GM18520 (cell line): ENCODE results near the gene HNF1B.
"Not testable (repeated sequence)": the region's sequence is repeated elsewhere in the genome, so short reads cannot be mapped to it uniquely, and the experiment has no call there.

ENCODE experiments used
- ATAC-seq: cut with Tn5 transposase; IDR thresholded peaks from one replicate; pipeline ENCODE4 v1.9.1; 2021; ENCODE audit not compliant: unreplicated experiment

Gene HNF1B

DNA sequence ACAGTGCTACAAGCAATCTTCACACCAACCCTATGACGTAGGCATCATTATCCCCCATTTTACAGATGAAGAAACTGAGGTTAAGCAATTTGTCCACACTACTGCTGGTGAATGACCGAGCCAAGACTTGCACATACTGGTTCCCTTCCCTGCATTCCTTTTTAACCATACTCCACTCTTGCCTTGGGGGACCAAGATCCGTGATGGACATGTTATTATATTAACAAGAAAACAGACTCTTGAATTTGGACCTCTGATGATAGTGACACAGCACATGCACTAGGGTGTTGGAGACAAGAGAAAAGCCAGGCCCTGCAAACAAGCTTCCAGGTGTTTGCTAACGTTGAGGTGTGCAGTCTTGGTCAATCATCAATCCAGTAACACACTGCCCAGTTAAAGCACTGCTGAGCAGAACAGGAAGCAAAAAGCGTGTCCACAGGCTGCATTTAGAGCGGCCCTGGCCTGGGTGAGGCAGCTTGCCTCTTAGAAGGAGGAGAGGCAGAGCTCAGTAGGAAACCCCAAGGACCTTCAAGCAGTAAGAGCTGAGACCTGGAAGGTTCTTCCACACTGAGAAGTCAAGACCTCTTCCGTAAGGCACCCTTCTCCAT lies 36.7 kb downstream of the HNF1B start:
- ATAC-seq: no peak

DNA sequence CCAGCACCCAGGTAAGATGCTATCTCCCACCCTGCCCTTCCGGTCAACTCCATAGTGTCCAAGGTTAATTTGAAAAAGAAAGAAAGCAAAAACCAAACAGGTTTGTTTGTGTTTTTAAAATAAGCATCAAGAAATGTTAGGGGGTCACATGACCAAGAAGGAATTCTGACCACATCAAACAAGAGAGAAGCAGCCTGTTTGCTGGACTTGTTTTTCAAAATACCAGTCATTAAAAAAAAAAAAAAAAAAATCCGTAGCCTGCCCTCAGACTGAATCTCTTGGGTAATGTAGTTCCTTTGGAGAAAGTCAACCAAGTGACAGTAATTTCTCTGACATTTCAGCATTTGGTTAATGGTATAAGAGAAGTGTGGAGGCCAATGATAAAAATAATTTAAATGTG lies 38.4 kb downstream of the HNF1B start:
- no peak for ATAC-seq

- ATAC-seq: no peak
Observed at GRCh38 chr17:37702598-37702997, 42.3 kb downstream of the HNF1B start.

DNA sequence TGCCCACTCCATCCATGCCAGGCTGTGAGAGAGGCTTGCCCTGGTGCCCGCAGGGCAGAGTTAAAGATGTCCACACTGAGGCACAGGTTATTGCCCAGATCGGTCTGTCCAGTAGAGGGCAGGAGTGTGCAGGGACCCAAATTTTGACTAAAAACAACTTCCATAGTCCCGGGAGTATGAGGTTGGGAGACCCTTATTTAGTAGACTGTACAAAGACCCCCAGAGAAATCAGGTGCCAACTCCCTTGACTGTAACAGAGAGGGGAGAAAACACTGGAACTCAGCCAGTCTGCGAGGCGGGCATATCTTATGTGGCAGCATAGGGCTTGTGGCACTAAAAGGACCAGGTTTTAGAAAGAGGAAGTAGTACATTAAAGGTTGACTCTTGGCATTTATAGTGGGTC lies 43.4 kb downstream of the HNF1B start:
- ATAC-seq: no peak

GRCh38 chr17:37700881-37701280 lies 44.0 kb downstream of the HNF1B start:
- ATAC-seq: no peak

GRCh38 chr17:37699285-37699973 lies 45.4 kb downstream of the HNF1B start:
- no peak for ATAC-seq

DNA sequence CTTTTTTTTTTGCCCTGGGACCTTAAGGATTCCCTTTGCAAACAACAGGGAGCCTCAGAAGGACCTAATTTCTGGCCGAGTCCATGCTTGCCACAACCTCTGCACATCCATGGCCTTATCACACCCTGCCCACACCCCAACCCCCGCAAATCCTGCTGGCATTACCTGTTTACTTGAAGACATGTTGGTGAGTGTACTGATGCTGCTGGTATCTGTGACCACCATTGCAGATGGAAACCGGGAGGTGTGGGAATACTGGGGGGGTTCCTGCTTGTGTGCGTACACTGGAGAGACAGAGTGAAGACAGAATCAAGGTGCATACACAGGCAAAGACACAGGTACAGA lies 46.0 kb downstream of the HNF1B start:
- ATAC-seq: no peak

DNA sequence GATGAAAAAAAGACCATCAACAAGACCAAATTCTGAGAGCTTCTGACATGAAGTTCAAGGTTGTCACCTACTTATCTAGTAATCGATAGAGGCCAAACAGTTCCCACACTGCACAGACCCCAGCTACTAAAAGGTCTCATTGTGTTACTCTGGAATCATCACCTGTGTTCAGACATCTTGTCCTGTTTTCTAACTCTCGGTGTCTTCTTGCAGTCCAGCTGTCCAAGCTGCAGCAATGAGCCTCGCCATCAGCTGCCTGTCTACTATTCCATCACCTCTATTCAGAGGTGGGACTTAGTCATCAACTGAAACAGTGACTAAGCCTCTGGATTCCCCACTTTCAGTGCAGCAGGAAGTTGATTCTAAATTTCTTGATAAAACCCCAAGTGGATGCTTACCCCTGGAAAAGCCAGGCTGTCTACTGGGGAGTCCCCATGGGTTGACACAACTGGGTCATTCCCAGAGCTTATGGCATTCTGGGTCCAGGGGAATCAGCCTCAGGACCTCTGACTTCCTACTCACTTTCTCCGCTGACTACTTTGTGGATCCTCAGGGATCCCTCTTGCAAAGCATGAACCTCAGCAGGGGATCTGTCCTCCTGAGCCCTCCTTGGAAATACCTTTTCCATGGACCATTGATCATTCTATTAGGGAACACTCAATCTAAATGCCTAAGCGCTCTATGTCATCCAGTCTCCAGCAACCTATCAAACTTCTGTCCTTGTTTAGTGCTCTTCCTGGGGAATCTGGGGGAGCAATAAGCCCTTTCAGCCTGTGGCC lies 46.5 kb downstream of the HNF1B start:
- ATAC-seq: no peak

DNA sequence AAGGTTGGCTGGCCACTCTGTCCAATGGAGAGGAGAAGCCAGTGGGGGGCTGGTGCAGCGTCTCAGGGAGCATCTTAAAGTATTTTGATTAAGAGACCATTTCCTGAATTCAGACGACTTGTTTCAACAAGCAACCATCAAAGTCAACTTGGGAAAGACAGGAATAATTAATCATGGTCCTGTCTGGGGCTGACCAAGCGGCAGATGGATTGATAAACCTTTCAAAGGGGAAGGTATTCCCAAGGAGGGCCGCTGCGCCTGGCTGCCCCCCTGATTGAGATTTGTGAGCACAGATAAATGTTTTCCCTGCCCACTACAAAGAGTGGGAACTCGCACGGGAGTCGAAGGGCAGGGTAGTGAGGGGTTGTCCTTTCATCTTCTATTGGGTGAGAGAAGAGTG lies 47.5 kb downstream of the HNF1B start:
- no peak for ATAC-seq

DNA sequence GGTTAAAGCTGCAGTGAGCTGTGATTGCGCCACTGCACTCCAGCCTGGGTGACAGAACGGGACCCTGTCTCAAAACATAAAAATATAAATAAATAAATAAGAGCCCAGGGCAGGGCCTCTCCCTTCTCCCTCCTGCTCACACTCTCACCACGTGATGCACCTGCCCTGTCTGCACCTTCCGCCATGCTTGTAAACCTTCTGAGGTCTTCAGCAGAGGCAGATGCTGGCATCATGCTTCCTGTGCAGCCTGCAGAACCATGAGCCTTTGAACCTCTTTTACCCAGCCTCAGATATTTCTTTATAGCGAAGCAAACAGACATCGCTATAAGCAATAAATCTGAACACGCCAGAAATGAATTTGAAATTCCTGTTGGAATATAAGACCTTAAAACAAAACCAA lies 48.5 kb downstream of the HNF1B start:
- no peak for ATAC-seq

- no peak for ATAC-seq
Observed at GRCh38 chr17:37695726-37696125, 49.1 kb downstream of the HNF1B start.

DNA sequence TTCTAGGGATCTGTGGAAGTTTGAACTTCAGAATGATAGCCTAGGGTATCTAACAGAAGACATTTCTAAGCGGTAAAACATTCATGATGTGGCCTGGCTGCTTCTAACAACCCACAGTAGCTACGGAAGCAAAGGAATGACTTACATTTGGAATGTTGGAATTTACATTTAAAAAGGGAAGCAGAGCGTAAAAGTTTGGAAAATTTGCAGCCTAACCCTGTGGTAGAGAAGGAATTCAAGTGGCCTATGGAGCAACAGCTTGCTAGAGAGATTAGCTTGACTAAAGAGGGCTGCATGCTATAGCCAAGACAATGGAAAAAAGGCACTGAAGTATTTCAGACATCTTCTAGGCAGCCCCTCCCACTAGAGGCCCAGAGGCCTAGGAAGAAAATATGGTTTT lies 50.1 kb downstream of the HNF1B start:
- ATAC-seq: no peak

- ATAC-seq: no peak
Observed at GRCh38 chr17:37693328-37693727, 51.5 kb downstream of the HNF1B start.

DNA sequence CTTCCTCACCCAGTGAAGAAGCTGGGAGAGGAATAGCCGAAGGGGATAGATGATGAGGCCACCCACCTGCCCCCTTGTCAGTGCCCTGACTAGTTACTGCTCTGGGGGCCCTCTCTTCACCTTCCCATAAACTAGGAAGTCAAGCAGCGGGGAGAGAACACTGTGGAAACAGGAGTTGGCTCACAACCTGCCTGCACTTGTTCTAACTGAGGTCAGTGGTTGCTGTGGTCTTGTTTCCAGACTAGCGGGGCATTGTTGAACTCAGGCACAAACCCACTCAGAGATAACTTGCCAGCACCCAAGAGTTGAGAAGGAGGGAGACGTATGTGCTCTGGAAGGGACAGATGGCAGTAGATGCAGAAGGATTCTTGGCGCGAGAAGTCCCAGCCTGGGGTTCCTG lies 53.1 kb downstream of the HNF1B start:
- ATAC-seq: no peak

DNA sequence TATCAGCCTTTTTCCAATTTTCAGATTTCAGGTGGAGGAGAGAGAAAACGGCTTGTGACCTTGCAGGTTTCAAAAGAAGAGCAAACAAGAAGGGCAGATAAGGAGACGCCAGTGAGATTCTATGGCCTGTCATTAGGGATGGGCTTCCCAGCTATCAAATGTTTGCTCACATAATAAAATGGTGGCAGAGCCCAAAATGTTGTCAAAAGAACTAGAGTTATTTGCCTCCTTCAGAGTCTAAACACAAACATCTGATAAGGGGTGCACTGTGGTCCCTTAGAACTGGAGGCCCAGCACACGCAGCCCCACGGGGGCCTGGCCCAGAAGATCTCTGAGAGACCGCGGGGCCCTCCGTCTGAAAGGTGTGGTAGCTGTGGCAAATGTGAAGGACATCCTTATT lies 55.5 kb downstream of the HNF1B start:
- ATAC-seq: no peak

DNA sequence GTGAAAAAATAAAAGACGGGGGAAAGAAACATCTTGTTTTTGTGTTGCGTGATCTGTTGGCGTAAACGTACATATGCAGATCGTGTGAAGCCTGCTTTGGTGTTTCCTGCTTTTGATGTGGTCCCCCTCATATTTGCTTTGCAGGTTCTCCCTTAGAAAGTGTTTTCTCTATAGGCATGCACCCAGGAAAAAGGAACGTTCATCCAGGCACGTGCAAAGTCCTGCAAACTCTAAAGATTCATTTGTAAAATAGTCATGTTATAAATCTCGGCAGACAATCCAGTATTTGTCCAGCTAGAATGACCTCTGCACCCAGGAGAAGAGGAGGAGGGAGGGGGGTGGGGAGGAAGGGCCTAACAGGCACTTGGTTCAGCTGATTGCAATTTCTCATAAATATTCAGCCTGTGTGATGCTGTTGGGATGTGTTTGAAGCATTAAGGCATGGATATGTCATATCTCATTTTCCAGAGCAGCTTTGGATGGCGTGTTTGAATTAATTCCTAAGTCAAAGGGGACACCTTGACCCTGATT lies 61.3 kb downstream of the HNF1B start:
- ATAC-seq: no peak

DNA sequence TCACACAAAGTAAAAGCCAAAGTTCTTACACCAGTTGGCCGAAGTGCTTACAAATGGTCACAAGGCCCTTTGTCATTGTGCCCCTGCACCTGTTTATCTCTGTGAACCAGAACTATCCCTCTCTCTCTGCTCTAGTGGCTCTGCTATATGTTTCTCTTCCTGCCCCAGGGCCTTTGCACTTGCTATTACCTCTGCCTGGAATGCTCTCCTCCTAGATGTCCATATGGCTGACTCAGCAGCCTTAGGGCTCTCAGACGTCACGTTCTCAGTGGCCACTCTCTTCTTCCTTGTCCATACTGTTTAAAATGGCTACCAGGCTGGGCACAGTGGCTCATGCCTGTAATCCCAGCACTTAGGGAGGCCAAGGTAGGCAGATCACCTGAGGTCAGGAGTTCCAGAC lies 62.9 kb downstream of the HNF1B start:
- ATAC-seq: no peak

DNA sequence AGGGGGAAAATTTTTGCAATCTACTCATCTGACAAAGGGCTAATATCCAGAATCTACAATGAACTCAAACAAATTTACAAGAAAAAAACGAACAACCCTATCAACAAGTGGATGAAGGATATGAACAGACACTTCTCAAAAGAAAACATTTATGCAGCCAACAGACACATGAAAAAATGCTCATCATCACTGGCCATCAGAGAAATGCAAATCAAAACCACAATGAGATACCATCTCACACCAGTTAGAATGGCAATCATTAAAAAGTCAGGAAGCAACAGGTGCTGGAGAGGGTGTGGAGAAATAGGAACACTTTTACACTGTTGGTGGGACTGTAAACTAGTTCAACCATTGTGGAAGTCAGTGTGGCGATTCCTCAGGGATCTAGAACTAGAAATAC lies 64.9 kb downstream of the HNF1B start:
- ATAC-seq: not testable (repeated sequence)

DNA sequence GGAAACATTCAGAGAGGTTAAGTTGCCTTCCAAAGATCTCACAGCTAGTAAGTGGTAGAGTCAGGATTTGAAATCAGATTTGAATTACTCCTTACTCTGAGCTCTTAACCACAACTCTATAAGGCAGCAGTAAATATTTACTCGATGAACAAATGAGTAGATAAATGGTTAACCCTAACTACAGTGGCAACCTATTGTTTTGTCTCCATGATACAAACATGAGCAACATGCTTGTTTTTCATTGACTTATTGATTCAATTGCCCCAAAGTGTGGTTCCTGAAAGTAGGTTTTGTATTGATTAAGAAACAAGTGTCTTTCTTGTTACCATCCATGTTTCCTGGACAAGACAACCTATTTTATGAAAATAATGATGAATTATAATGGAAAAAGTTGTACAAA lies 66.8 kb downstream of the HNF1B start:
- no peak for ATAC-seq

DNA sequence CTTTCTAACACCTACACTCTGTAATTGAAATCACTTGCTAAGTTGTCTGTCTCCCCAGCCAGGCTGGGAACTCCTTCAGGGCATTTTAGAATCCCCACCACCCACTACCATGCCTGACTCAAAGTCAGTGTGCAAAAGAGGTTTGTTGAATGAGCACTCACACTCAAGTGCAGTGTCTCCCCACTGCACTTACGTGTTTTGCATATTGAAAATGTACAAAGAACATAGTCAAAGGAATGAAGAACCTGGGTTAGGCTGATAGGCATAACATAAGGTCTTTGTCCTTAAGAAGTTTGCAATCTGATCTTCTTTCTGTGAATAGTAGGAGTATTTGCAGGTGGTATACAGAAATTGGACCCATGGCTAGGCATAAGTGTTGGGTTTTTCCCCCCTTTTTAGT lies 67.8 kb downstream of the HNF1B start:
- ATAC-seq: no peak

GRCh38 chr17:37676115-37676925 lies 68.5 kb downstream of the HNF1B start:
- ATAC-seq: no peak
